CD4-positive, alpha-beta T cell treated with Interleukin-6 at 100 ng/mL for 8 hours (primary cell): ENCODE data around the gene UBE2E2.

Experiments
- DNase-seq: peaks from one replicate; pipeline ENCODE4 v3.0.0-alpha.2; 2020; ENCODE audit warnings: mixed read lengths, low spot score

The UBE2E2 gene

DNA sequence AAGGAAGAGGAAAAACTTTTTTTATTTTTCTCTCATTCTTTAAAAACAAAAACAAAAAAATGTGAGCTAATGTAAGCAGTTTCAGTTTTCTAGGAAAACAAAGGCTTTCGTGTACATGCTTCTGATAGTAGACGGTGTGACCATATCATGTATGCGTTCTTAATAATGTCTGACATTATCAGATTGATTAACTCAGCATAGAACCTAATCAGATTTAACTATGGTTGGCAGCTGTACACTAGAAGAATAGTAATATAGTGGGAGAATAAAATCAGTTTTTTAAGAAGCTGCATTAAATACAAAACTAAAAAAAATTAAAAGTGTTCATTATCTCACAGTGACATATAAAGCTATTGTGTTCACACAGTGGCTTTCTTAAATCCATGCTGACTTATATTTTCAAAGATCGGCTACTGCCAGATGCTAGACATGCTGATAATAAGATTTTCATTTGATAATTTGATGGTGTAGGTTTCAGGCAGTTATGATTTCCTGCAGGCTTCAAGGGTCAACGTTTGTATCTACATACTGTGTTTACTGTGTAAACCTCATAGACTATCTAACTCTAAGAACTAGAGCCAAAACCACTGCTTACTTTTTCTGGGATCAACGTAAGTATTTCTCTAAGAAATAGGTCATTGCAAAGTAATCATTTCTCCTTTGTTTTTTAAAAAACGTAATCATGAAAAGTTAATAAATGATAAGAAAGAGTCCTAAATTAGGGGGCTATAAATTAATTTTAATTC lies 74.0 kb downstream of the UBE2E2 start:
- no peak for DNase-seq

DNA sequence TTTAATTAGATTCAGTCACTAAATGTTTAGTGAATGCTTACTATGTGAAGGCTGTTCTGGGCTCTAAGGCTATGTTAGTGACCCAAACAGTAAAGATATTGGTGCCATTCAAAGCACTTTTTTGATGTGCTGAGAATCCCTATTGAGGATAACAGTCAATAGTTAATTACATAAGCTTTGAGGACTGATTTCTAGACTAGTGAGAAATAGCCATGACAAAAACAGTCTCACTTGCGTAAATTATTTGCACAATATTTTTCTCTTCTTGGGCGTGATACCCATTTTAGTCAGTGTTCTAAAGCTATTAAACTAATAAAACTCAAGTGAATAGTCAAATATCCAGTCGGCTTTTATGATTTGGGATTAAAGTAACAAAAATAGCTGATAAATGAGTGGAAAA lies 74.6 kb downstream of the UBE2E2 start:
- no peak for DNase-seq

DNA sequence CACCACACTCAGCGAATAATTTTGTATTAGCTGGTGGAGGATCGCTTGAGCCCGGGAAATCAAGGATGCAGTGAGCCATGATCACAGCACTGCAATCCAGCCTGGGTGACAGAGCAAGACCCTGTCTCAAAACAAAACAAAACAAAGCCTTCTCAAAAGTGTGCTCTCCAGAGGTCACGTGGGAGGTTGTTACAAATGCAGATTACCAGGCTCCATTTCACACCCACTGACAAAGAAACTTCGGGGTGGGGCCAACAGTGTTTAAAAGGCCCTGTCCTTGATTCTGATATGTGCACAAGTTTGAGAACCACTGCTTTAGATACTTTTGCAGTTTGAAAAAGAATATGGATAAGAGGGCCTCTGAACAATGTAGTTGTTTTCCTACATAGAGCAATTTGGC lies 80.5 kb downstream of the UBE2E2 start:
- no peak for DNase-seq

DNA sequence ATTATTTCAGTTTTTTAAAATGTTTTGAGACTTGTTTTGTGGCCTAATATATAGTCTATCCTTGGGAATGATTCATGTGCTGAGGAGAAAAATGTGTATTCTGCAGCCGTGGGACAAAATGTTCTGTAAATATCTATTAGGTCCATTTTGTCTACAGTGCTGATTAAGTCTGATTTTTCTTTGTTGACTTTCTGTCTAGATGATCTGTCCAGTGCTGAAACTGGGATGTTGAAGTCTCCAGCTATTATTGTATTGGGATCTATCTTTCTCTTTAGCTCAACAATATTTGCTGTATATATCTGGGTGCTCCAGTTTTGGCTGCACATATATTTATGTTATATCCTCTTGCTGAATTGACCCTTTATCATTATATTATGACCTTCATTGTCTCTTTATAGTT lies 85.2 kb downstream of the UBE2E2 start:
- DNase-seq = no peak

DNA sequence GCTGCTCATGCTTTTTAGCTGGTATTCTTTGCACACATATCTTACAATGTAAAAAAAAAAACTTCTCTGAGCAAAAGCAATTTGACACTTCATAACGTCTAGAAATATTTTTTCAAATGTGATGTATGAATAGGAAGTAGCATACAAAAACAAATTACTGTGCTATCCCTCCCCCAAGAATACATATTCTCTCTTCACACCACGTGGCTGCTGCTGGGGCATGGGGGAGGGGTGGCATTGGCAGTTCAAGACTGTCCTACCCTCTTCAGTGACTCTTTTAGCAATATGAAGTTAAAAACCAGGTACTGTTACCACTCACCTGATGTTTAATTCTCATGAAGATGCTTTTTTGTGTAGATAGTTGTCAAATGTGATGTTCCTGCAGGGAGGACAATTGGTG lies 85.6 kb downstream of the UBE2E2 start:
- no peak for DNase-seq

DNA sequence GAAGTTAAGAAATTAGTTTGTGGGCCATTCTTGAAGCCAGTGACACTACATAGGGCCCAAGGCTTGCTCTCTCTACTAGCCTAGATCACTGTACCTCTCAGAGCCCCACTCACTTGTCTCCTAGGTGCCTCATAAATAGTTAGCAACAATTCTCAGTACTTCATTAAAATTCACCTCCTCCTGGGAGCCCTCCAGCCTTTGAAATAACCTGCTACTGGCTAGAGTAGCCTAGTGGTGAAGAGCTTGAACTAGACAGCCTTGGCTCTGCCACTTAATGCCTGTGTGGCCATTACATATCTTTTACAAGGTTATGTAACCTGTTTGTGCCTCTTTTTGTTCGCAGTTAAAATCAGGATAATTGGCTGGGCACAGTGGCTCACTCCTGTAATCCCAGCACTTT lies 89.3 kb downstream of the UBE2E2 start:
- no peak for DNase-seq

DNA sequence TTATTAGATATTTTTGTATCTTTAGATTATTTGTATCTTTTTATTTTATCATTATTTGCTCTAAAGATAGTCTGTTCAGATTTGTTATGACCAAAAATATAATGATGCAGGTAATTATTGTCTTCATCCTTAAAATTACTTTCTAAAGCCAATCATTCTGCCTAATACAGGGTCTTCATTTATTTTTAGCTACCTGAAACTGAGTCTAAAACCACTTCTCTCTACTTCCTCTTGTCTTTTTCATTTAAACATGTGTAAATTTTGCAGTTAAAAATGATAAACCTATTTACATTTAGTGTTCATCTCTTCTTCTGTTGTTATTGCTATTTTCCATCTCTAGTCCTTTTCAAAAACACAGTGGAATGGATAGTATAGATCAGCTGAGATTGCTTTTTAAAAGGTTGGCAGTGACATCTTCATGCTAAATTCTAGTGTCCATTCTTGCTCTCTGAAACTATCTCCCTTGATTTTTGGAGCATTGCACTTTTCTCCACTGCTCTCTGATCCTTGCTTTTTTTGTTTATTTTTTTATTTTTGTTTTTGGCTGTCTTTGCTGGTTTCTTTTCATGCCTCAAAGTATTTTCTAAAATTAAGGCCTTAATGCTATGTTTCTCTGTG lies 91.8 kb downstream of the UBE2E2 start:
- DNase-seq = no peak

DNA sequence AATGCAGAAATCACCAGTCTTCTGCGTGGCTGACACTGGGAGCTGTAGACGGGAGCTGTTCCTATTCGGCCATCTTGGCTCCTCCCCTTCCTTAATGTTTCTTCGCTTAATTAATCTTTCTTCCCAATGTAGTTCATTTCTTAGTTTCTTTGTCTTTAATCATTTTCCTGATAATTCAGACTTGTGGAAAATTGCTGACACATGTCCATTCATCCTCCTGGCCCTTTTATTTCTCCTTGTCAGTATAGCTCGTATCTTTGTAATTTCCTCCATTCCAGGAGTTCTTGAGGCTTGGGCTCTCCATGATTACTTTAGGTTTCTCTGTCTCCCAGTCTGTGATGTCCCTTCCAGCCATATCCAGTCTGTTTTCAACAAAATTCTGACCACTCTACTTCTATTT lies 98.7 kb downstream of the UBE2E2 start:
- no peak for DNase-seq

DNA sequence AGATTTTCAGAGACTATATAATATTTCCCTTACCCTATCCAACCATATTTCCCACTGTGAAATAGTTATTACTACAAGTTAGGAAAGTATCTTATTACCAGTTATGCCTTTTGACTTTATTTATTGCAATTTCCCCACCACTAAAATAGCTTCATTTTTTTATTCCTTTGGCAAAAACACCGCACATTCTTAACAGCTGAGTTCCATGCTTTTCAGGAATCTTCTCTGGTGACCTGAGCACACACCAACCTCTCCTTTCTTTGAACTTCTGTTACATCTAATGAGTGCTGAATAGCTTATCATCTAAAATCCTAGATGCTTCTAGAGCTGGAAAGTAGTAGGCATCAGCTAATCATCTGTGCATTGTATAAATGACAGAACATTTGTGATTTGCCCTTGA lies 99.1 kb downstream of the UBE2E2 start:
- DNase-seq = no peak

DNA sequence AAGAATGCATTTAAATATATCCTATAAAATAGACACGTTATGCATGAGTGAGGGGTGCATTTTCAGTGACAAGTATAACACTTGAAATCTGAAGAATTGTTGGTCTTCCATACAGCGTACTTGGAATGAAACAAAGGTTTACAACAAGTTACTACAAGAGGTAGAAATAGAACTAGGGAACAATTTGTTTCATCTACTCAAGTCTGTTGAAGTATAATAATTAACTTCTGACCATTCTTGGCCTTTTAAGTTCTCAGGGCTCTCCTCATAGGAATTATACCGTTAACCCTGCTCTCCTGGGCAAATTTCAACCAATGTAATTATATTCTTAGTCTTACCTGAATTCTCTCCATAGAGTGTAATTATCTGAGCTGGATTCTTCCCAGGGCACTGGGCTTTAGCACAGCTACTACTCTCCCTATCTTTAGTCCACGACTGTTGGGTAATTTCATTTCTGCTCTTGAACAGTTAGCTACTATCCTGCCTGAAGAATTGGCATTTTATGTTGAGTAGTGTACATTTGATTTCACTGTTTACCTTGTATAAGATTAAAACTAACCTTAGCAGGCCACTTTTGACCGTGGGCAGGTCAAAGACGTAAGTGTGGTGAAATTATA lies 100.6 kb downstream of the UBE2E2 start:
- no peak for DNase-seq

DNA sequence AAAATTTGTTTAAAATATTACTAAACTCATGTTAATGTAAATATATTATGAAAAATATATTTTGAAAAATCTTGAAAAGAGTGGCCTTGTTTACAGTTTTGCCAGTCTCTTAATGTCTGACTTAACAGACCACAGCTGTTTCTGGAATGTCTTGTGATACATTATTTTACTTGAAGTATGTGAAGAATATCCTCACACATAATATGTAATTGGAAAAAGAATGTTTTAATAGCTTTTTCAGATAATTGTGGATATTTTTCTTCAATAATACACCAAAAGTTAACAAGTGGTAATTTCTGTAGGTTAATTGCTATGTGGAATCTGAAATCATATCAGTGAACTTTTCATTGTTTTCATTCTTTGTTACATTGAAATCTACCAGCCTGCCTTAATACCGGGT lies 101.3 kb downstream of the UBE2E2 start:
- no peak for DNase-seq

DNA sequence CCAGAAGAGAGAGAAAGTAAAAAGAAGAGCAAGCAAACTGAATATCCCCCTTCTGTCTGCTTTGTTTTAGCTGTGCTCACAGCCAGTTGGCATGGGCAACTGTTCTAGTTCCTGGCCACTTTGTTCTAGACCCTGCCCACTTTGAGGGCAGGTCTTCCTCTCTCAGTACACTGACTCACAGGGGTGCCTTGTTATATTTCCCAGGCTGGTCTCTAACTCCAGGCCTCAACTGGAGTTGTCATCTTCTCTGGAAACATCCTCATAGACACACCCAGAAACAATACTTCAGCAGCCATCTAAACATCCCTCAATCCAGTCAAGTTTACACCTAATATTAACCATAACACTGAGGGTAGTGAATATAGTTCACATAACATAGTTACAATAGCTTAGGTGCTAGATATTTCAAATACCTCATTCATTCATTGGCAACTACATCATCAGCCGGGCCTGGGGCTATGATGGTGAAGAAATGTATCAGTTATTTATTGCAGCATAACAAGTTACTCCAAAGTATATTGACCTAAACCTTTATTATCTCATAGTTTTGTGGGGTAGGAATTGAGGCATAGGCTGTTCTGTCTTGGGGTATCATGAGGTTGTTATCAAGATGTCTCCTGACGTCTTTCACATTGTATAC lies 106.0 kb downstream of the UBE2E2 start:
- DNase-seq = no peak

DNA sequence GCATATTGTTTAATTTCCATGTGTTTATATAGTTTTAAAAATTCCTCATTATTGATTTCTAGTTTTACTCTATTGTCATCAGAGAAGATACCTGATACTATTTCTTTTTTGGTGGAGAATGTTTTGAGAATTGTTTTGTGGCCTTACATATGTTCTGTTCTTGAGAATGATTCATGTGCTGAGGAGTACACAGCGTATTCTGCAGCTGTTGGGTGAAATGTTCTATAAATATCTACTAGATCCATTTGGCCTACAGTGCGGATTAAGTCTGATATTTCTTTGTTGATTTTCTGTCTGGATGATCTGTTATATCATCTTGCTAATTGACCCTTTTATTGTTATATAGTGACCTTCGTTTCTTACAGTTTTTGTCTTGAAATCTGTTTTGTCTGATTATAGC lies 109.7 kb downstream of the UBE2E2 start:
- no peak for DNase-seq

DNA sequence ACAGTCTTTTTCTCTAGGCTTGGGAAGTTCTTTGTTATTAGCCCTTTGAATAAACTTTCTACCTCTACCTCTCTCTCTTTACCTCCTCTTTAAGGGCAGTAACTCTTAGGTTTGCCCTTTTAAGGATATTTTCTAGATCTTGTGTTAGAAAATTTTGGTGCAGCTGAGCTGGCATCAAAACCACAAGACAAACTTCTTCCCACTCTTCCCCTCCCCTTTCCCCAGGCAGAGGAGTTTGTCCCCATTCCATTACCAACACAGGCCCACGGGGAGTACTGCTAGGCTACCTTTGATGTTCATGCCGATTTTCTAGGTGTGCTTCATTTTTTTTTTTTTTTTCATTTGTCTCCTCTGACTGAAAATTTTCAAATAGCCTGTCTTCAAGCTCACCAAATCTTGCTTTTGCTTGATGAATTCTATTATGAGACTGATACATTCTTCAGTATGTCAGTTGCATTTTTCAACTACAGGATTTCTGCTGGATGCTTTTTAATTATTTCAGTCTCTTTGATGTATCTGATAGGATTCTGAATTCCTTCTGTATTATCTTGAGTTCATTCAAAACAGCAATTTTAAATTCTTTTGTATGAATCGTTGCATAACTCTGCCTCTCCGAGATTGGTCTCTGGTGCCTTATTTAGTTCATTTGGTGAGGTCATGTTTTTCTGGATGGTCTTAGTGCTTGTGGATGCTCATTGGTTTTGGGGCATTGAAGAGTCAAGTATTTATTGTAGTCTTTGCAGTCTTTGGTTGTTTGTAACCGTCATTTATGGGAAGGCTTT lies 112.0 kb downstream of the UBE2E2 start:
- DNase-seq = no peak

DNA sequence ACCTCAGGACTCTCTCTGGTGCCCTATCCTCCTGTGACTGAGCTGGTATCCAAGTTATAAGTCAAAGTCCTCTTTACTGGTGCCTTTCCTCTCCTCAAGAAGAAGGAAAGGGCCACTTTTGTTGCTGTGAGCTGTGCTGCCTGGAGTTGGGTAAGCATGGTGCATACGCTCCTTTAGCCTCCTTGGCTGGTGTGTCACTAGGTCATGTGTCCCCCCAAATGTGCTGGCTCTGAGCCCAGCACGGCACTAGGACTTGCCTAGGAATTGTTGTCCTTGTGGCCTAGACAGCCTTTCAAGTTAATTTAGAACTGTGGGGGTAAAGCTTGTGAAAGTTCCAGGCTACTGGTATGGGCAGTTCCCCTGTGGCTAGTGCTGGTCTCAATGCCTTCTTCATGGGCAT lies 113.8 kb downstream of the UBE2E2 start:
- no peak for DNase-seq

DNA sequence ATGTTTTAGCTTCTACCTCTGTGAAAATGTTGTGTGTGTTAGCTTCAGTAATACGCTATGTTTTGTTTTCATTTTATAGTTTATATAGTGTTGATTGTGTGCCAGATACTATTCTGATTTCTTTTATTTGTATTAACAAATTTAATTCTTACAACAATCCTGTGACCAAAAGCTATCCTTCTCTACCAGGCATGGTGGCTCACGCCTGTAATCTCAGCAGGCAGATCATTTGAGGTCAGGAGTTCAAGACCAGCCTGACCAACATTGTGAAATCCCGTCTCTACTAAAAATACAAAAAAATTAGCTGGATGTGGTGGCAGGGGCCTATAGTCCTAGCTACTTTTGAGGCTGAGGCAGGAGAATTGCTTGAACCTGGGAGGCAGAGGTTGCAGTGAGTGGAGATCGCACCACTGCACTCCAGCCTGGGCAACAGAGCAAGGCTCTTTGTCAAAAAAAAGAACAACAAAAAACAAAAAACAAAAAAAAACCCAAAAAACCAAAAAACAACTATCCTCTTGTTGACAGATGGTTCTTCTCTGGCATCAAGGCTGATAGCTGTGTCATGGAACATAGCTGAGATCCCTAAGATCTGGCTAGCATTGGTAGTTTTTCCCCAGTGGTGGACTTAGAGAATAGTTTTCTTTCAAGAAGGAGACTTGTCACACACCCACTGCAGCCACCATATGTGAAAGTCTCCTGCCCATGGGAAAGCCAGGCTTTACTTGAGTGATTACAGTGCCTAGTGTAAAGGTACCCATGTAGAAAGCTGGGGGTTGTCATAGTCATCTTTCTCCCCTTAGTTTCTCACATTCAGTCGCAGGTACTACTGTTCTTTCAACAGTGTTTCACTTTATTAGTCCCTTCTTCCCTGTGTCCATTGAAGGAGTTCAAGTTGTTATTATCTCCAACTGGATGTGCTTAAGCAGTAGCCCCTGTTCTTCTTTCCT lies 116.5 kb downstream of the UBE2E2 start:
- DNase-seq = no peak

DNA sequence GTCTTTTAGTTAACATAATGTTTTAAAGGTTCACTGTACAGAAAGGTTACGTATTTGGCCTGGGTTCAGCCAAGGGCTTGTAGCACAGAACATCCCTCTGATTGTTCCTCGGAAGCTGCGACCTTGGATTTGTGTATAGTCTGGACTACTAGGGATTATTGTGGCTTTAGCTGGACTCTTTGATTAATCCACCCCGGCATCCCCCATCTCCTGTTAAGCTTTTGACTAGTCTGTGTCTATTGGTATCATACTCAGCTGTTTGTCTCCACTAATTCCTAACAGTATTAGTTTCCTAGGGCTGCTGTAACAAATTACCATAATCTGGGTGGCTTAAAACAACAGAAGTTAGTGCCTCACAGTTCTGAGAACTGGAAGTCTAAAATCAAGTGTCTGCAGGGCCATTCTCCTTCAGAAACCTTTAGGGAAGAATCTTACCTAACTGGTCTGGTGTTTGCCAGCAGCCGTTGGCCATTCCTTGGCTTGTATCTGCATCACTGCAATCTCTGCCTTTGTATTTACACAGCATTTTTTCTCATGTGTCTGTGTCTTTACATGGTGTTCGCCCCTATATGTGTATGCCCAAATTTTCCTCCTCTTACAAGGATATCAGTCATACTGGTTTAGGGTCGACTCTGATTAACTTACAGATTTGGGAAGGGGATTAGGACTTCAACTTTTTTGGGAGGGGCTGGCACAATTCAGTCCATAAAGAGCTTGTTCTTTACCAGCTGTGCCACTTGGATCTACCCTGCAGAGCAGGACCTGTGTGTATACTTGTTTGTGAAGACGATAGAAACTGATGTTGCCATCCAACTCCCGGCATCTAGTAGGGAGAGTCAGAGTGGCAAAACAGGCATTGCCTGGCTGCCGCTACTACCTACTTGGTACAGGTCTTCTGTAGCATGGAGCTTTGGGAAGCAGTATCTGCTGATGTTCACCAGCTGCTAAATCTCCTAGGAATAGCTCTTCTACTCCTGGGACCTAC lies 117.8 kb downstream of the UBE2E2 start:
- no peak for DNase-seq

DNA sequence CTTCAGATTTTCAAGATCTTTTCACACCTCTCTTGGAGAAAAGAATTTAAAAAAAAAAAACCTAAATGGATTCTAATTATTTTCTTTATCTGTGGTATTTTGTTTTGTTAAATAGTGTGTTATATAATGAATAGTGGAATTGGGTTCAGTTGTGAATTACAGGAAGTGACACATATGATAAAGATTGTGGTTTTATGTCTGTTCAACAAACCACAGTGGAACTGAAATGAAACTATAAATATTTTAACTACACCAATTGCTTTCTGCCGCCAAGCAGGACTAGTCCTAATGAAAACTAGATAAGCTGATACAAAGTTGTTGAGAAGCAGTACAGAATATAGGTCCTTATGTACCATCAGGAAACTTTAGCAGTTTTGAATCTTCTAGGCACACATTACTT lies 121.6 kb downstream of the UBE2E2 start:
- DNase-seq = no peak

DNA sequence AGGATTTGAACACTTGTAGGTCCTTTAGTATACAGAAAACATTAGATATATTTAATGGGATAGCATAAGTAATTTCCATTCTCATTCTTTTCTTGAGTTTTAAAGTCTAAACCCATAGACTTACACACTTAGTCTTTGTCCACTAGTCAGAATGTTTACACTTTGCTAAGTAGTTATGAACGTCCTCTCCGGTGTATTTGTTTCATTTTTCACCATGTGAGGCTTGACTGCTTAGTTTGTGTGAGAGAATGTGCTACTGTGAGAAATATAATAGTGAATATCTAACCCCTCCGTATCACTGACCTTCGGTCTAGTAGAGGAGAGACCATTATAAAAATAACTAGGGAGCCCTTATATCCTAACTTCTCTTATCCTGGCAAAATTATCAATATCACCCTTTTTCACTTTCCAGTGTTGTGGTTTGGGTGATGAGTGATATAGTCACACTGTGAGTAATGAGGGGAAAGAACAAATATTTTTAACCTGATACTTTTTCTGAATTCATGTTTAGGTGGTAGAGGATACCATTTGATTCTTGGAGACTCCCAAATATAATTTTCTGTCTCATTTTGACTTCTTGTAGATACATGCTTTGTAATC lies 122.4 kb downstream of the UBE2E2 start:
- DNase-seq = no peak
